Bronchial epithelial cell (primary cell): ENCODE data around the gene UBE2D1. TPM values are rescaled to one million over a fixed set of nuclear protein-coding genes. Genes with fewer than 3 reads are reported as not detected.

Experiments used
- DNase-seq: peaks from one replicate; pipeline ENCODE4 v3.0.0-alpha.2; 2010; ENCODE audit warnings: low read depth
- FAIRE-seq: peaks from 2 replicates; lab custom pipeline; 2011; peaks lifted over from hg19 to GRCh38; lab: Jason Lieb, UNC
- H3K27me3 ChIP-seq: 2 replicates; pipeline ENCODE4 v1.5.1; 2011; ENCODE audit warnings: low read length; ENCODE audit not compliant: control insufficient read depth, insufficient read depth
- H3K36me3 ChIP-seq: 2 replicates; pipeline ENCODE4 v1.5.1; 2011; ENCODE audit warnings: low read length; ENCODE audit not compliant: control insufficient read depth, insufficient read depth
- H3K4me3 ChIP-seq: 2 replicates; pipeline ENCODE4 v1.5.1; 2011; ENCODE audit warnings: mild to moderate bottlenecking, low read depth, low read length, control low read depth
- total RNA-seq: library from RNA; depleted of rRNA; stranded (reverse); fragments of >200 nt; gene quantifications from 2 replicates; pipeline ENCODE4 v1.2.1, GENCODE V29; 2014
- TF ChIP-seq, protein P1 (sequence below): IDR thresholded peaks from 2 replicates; pipeline ENCODE4 v1.5.1; 2011; ENCODE audit warnings: mild to moderate bottlenecking, moderate library complexity, low read length, control low read depth, inconsistent platforms; ENCODE audit not compliant: insufficient read depth, severe bottlenecking

Gene UBE2D1
- total RNA-seq, 1 donor from 2014 or later = 7.6 TPM

DNA sequence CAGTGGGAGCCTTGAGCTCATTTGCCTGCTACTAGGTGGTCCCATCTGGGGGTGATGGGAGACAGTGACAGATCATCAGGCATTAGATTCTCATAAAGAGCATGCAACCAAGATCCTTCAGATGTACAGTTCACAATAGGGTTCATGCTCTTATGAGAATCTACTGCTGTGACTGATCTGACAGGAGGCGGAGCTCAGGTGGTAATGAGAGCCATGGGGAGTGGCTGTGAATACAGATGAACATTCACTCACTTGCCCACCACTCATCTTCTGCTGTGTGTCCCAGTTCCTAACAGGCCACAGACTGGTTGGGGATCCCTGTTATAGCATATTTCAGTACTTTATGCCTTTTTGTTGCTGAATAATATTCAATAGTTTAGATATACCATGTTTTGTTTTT lies 6.6 kb upstream of the UBE2D1 start:
- TF ChIP-seq, protein P1, sequence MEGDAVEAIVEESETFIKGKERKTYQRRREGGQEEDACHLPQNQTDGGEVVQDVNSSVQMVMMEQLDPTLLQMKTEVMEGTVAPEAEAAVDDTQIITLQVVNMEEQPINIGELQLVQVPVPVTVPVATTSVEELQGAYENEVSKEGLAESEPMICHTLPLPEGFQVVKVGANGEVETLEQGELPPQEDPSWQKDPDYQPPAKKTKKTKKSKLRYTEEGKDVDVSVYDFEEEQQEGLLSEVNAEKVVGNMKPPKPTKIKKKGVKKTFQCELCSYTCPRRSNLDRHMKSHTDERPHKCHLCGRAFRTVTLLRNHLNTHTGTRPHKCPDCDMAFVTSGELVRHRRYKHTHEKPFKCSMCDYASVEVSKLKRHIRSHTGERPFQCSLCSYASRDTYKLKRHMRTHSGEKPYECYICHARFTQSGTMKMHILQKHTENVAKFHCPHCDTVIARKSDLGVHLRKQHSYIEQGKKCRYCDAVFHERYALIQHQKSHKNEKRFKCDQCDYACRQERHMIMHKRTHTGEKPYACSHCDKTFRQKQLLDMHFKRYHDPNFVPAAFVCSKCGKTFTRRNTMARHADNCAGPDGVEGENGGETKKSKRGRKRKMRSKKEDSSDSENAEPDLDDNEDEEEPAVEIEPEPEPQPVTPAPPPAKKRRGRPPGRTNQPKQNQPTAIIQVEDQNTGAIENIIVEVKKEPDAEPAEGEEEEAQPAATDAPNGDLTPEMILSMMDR = no peak
- no peak for FAIRE-seq
- no peak for DNase-seq
- no peaks in the 10 kb centered on the region for H3K27me3 ChIP-seq
- H3K36me3 ChIP-seq = no peaks in the 10 kb centered on the region
- no peak overlapping the region for H3K4me3 ChIP-seq

DNA sequence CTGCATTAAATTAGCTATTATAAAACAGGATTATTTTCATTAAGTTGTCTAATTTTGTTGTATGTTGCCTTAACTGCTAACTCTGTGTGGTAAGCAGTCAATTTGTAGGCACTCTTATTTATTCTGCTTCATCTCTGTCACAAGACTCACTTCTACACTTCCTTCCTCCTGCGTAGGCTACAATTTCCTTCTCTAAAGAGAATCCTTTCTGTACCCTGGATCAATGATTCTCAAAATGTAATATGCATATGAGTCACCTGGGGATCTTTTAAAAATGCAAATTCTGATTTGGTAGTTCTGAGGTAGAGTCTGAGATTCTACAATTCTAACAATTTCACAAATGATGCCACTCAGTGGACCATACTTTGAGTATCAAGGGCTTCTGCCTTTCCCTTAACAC lies 4.4 kb upstream of the UBE2D1 start:
- DNase-seq (no peak), FAIRE-seq (no peak)
- H3K27me3 ChIP-seq = no peaks in the 10 kb centered on the region
- TF ChIP-seq, protein P1 = no peak
- no peaks in the 10 kb centered on the region for H3K36me3 ChIP-seq
- H3K4me3 ChIP-seq = no peak overlapping the region

DNA sequence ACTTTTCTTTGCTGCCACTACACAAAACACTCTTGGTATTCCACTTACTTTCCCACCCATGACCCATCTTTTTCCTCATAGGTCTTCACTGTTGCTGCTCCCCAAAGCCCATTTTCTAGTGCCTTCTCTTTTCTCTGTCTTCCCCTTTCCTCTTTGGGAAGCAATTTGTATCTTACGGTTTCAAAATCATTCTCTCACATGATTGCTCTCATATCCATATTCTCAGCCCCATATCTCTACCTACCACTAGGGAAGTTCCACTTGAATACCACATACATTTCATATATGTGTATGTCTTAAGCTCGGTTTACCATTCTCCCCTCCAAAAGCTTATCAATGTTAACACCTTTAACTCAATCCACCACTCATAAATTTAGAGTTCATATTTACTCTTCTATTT lies 3.2 kb upstream of the UBE2D1 start:
- TF ChIP-seq, protein P1 = no peak
- no peaks in the 10 kb centered on the region for H3K36me3 ChIP-seq
- FAIRE-seq (no peak), DNase-seq (no peak)
- no peak overlapping the region for H3K4me3 ChIP-seq
- H3K27me3 ChIP-seq = no peaks in the 10 kb centered on the region

DNA sequence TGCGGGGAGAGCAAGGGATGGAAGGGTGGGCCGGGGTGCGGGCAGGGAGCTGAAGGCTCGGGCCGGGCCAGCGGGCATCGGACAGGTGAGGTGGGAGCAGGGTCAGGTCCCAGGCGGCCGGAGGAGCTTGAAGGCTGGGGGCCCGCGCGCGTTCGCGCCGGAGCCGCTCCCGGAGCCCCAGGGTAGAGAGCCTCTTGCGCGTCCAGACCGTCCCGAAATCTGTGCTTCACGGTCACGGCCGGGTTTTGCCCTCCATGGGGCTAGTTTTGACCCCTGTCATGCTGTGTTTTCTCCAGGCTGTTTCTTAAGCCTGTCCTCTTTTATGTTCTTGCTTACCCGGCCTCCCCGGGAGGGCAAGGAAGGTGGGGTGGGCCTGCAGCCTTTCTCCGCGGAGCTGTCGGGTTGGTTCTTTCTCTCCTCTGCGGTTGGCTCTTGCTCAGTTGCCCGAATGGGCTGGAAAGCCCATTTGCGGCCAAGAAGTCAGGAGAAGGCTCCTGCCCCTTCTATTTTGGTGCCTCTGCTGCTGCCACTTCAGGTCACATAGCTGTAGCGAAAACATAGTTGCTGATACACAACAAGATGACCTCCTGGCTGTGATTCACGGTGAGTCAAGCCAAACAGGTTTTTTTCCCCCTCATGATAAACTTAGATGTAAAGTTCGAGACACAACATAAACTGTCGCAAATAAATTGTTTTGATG lies 650 bp downstream of the UBE2D1 start:
- peak; percentile 87 for DNase-seq
- FAIRE-seq = no peak
- TF ChIP-seq, protein P1 = no peak
- no peaks in the 10 kb centered on the region for H3K27me3 ChIP-seq
- H3K36me3 ChIP-seq = no peaks in the 10 kb centered on the region
- peak overlapping the region; percentile 84 for H3K4me3 ChIP-seq

DNA sequence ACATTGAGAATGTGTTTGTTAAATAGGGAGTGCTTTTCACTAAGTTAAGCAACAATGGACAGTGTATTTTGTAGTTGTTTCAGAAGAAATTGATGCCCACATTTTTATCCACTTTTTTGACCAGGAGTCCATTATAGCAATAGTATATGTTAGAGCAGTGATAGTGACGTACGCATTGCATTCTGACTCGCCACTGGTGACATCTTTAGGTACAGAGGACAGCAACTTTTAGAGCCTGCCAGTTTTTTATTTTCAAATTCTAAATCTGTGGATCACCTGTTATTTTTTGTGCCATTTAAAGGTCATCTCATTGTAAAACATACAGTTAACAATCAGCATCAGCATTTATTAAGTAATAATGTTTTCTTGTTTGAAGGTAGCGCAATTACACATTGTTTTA lies 1.4 kb downstream of the UBE2D1 start:
- TF ChIP-seq, protein P1 = no peak
- Histone ChIP-seq H3K4me3 (no peak overlapping the region), H3K27me3 (no peaks in the 10 kb centered on the region)

DNA sequence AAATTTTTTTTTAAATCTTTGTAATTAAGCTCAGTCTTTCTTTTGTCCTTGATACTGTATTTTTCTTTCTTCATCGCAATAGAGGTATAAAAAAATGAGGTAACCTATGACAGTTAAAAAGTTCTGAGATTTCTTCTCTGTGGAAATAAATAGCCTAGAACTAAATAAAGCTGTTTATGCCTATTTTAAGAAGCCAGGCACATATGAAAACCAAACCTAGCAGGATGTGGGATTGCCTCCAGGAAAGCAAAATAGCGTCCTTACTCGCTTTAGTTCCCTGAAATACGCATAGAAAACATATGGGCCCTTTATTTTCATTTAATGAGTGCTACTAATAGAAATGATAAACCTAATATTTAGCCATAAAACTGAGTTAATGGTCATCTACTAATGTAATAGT lies 6.6 kb downstream of the UBE2D1 start:
- Histone ChIP-seq H3K27me3 (no peaks in the 10 kb centered on the region), H3K4me3 (no peak overlapping the region), H3K36me3 (peaks cover 1% of the 10 kb centered on the region)
- TF ChIP-seq, protein P1 = no peak
- FAIRE-seq (no peak), DNase-seq (no peak)

More for the DNA sequence above, 1.4 kb downstream of the UBE2D1 start:
- FAIRE-seq (no peak), DNase-seq (no peak)
- no peaks in the 10 kb centered on the region for H3K36me3 ChIP-seq
